Posterior vena cava (tissue), 2 donors: ENCODE measurements around the gene EVX1. TPM values are rescaled to one million over a fixed set of nuclear protein-coding genes. Genes with fewer than 3 reads are reported as not detected.

Experiments used
- DNase-seq: peaks from one replicate; pipeline ENCODE4 v3.0.0-alpha.2; 2020; ENCODE audit warnings: low spot score
- intact Hi-C, 2 donors: fragments of 100-400 bp; cut with DNase I; formaldehyde crosslinking; loops; one replicate each; pipeline versions ENCODE4 v1.14.1 to v1.14.2; 2022 to 2023
- total RNA-seq, 2 donors: library from RNA; stranded (reverse); fragmentation: NEBNext Ultra II Directional; extraction: Animal tissue kit (Norgen Biotek cat#: 25700); gene quantifications; one replicate each; pipeline ENCODE4 v1.2.1, GENCODE V29; 2021
- donor health status: DM: yes; HTN: yes; CAD: no.
- donor health status: DM: yes; HTN: yes; CAD: no.

Gene EVX1
- total RNA-seq, 2 donors from 2014 or later: not detected

DNA sequence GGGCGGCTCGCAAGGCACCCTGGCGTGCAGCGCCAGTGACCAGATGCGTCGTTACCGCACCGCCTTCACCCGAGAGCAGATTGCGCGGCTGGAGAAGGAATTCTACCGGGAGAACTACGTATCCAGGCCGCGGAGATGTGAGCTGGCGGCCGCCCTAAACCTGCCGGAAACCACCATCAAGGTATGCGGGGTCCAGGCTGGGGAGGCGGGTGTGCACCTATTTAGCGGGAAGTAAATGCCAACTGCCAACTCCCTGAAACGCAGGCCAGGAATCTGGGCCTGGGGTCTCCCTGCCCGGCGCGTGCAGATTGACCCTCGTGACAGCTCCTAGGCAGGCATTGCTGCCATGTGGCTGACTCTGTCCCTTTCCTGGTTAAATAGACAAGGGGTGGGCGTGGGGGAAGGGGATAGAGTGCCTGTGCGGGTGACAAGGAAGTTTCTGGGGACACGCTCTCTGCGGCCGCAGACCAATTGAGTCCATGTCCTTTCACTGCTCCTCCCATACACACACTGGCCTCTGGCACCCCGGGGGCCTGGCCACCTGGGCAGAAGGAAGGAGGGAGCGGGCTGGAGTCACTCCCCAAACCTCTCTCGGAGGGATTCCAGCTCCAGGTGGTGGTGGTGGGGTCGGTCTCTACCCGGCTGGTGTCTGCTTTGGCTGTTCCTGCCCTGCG, 2.7 kb downstream of the EVX1 start:
- intact Hi-C loops: no loop called here
- DNase-seq: no peak

DNA sequence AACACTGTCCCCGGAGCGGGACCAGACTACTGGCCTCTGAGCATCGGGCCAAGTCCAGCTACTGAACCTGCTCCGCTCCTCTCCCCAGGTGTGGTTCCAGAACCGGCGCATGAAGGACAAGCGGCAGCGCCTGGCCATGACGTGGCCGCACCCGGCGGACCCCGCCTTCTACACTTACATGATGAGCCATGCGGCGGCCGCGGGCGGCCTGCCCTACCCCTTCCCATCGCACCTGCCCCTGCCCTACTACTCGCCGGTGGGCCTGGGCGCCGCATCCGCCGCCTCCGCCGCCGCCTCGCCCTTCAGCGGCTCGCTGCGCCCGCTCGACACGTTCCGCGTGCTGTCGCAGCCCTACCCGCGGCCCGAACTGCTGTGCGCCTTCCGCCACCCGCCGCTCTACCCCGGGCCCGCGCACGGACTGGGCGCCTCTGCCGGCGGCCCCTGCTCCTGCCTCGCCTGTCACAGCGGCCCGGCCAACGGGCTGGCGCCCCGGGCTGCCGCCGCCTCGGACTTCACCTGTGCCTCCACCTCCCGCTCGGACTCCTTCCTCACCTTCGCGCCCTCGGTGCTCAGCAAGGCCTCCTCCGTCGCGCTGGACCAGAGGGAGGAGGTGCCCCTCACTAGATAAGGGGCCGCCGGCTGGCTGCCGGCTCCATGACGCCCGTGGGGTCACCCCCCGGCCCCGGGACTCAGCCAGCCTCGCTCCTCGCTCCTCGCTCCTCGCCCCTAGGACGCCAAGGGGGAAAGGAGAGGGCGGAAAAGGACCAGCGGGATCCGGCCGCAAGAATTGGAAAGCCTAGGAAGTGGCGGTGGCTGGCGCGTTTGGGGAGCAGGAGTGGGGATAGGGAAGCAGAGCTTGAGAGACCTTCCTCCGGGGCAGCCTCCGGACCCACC, 3.4 kb downstream of the EVX1 start:
- DNase-seq: no peak
- intact Hi-C loops: no loop called here

GRCh38 chr7:27247000-27247399, 4.4 kb downstream of the EVX1 start:
- intact Hi-C loops: no loop called here
- DNase-seq: no peak

- intact Hi-C loops: no loop called here
- no peak for DNase-seq
These were observed 5.1 kb downstream of the EVX1 start for GRCh38 chr7:27247452-27248426.

DNA sequence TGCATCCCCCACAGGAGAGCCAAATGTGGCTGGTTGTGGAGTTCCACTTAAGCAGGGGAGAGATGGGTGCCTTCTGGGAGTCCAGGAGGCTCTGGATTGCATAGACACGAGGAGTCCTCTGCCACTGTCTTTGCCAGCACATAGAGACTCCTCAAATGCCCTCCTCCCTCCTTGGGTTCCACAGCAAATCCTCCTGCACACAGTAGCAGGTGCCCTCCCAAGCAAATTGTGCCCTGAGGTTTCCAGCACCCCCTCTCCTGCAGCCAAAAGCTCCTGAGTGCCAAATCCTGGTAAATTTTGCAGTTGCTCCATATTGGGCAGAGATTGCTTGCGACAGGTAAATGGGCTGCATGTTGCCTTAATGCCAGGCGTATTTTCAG, 5.8 kb downstream of the EVX1 start:
- no peak for DNase-seq
- intact Hi-C loops: no loop called here

DNA sequence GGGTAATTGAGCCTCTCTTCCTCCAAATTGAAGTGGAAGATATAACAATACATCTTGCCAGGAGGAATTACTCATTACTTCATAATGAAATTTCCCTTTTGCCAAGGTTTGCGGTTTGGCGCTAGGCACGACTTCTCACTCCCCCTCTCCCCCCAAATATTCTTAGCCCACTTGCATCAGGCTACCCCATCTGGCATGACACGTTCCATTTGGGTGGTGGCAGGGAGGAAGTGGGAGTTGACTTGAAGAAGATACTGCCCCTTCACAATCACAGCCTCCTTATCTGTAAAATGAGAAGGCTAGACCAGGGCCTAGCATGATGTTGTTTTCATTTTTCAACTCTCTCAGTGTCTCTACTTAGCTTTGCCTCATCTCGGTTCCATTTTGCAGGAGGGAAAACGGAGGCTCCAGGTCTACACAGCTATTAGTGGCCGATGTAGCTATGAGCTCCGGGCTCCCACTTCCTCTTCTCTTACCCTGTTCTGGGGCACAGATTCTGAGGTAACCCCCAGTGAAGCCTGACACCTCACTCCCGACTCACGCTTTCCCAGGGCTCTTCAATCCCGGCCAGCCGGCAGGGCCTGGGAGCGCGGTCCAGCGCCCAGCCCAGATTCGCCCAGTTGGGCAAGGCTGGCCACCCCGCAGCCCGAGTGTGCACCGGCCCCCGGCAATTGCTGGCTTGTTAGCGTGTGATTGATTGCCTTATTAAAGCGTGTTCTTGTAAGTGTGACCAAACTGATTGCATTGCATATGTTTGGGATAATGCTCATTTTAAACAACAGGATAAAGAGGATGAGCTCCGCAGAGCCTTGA, 6.5 kb downstream of the EVX1 start:
- no peak for DNase-seq
- intact Hi-C loops: no loop called here

DNA sequence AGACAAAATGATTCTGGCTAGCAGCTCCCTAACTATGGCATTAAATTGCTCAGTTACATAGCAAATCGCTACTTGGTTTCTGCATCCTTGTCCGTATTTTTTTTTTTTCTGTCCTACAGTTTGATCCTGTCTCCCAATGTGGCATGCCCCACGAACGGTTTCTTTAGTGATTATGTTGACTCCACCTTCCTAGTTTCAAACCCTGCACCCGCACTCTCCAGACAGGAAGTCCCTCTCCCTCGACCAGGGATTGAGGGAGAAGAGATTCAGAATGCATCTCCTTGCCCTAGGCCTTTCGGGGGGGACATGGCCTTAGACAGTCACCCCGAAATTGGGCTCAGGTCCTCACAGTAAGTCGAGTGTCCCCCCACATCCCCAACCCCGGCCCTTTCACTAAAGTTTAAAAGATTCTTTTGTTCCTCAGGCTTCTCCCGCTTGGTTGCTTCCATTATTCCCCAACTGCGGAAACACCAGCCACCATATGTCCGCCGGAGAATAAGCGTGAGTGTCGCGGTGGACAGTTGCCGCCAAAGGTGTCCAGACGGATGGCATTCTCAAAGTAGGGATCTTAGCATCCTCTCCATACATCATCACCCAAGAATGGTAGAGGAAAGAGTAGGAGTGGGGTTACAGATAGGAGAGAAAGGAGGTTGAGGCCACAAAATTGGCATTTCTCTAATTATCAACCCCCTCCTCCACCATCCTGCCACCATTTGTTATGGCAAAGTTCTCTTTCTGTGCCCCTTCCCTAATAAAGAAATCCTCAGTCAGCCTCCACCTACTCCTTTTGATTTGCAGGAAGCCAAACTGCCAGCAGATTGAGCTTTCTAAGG, 7.3 kb downstream of the EVX1 start:
- intact Hi-C loops: no loop called here
- DNase-seq: no peak

- DNase-seq: no peak
- intact Hi-C loops: no loop called here
These were observed 8.0 kb downstream of the EVX1 start for GRCh38 chr7:27250557-27251070.

DNA sequence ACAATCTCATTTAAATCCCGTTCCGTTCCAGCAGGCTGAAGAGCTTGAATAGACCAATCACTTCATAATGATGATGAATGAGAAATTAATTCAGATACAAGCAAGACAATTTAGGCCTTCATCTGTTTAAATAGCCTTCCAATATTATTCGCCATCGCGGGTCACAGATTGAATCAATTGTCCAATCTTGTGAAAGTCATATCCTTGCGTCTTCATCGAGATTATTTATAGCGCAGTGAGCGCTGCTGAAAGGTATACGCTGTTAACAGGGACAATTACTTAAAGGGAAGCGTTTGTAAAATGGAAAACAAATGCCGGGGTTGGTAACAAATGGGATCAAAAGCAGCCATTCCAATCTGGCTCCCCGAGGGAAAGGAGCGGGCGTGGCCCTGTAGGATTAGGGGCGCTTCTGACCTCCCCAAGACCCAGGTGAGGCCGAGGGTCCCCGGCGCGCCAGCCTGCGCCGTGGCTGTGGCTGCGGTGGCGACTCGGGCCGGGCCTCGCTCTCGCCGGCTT, 8.6 kb downstream of the EVX1 start:
- intact Hi-C loops: no loop called here
- DNase-seq: no peak

GRCh38 chr7:27251652-27252590, 9.3 kb downstream of the EVX1 start:
- intact Hi-C loops: no loop called here
- DNase-seq: no peak

DNA sequence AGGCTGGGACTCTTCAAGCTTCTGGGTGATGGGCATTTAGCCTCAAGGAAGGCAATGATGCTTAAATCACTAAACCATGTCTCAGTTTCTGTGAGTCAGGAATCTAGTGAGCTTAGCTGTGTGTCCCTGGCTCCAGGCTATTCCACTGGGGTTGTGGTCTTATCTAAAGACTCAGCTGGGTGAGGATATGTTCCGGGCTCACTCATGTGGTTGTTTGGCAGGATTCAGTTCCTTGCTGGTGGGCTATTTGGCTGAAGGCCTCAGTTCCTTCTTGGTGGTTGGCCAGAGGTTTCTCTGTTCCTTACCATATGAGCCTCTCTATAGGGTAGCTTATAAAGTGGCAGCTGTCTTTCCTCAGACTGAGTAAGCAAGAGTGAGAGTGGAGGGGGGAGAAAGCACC, 12.0 kb downstream of the EVX1 start:
- intact Hi-C loops: no loop called here
- DNase-seq: no peak

- intact Hi-C loops: no loop called here
- DNase-seq: no peak
These were observed 17.6 kb downstream of the EVX1 start for GRCh38 chr7:27260211-27260610.

GRCh38 chr7:27262121-27262520, 19.5 kb downstream of the EVX1 start:
- intact Hi-C loops: no loop called here

DNA sequence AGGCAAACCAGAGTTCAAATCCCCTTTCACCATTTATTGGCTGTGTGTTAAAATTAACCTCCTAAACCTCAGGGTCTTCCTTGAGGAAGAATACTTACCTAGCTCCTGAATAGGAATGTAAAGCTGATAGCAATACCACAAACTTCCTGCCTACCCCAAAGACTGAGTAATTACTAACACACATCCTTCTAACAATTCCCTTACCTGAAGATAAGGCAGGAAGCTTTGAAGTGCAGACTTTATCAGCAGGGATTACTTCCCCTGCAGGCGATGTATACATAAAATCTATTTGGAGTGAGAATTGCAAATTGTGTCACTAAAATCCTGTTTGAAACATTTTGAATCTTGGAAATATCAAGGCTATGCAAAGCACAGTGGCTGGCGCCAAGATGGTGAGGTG, 21.2 kb downstream of the EVX1 start:
- intact Hi-C loops: no loop called here
- DNase-seq: no peak

More at GRCh38 chr7:27262121-27262520, 19.5 kb downstream of the EVX1 start:
- no peak for DNase-seq

GRCh38 chr7:27269455-27269854, 26.9 kb downstream of the EVX1 start:
- DNase-seq: no peak
- intact Hi-C loops: no loop called here

- no peak for DNase-seq
- intact Hi-C loops: no loop called here
These were observed 28.8 kb downstream of the EVX1 start for GRCh38 chr7:27271384-27271783.

GRCh38 chr7:27277628-27278027, 35.0 kb downstream of the EVX1 start:
- intact Hi-C loops: no loop called here
- DNase-seq: no peak
